NCI-H1436 treated with DMSO at 0.1 percent for 48 hours (cell line): ENCODE results near the gene OR51B4.
"Not testable (repeated sequence)": the region's sequence is repeated elsewhere in the genome, so short reads cannot be mapped to it uniquely, and the experiment has no call there.

ENCODE experiments used
- DNase-seq: peaks from one replicate; lab custom pipeline; 2025; lab: John Stamatoyannopoulos, UW

Gene OR51B4

GRCh38 chr11:5301846-5302245, at the start of gene OR51B4:
TSS of gene OR51B4 (minus strand) at chr11:5301946. CDS start at chr11:5301946, 0 bp downstream.
- DNase-seq, result no peak

GRCh38 chr11:5351208-5351607, 49.5 kb upstream of the OR51B4 start, which contains the start of gene OR51B6:
TSS of gene OR51B6 (plus strand) at chr11:5351508. CDS start at chr11:5351508, 0 bp downstream.
- no peak for DNase-seq

GRCh38 chr11:5349550-5349949, 47.8 kb upstream of the OR51B4 start:
- DNase-seq, result no peak

GRCh38 chr11:5348551-5349194, 46.9 kb upstream of the OR51B4 start:
- DNase-seq, result no peak

- DNase-seq, result no peak
Observed at GRCh38 chr11:5345831-5346230, 44.1 kb upstream of the OR51B4 start.

- DNase-seq, result no peak
Observed at GRCh38 chr11:5343474-5344335, 42.0 kb upstream of the OR51B4 start, which contains the start of gene OR51B5. TSS of gene OR51B5 (minus strand) at chr11:5343524. CDS start at chr11:5343524, 0 bp downstream.

- DNase-seq, result no peak
Observed at GRCh38 chr11:5339771-5340322, 38.1 kb upstream of the OR51B4 start.

- DNase-seq, result not testable (repeated sequence)
Observed at GRCh38 chr11:5337253-5337652, 35.5 kb upstream of the OR51B4 start.

- DNase-seq, result no peak
Observed at GRCh38 chr11:5336331-5336730, 34.6 kb upstream of the OR51B4 start.

GRCh38 chr11:5335170-5335569, 33.4 kb upstream of the OR51B4 start:
- no peak for DNase-seq

GRCh38 chr11:5324197-5324596, 22.5 kb upstream of the OR51B4 start, which contains the start of gene OR51B2:
TSS of gene OR51B2 (minus strand) at chr11:5324297. CDS start at chr11:5324297, 0 bp downstream.
- DNase-seq, result no peak

GRCh38 chr11:5317292-5317691, 15.5 kb upstream of the OR51B4 start:
- no peak for DNase-seq

GRCh38 chr11:5313326-5314023, 11.7 kb upstream of the OR51B4 start:
- DNase-seq, result not testable (repeated sequence)

- DNase-seq, result no peak
Observed at GRCh38 chr11:5310423-5310822, 8.7 kb upstream of the OR51B4 start.

- DNase-seq, result no peak
Observed at GRCh38 chr11:5307256-5308019, 5.7 kb upstream of the OR51B4 start.

- no peak for DNase-seq
Observed at GRCh38 chr11:5304046-5304445, 2.3 kb upstream of the OR51B4 start.

GRCh38 chr11:5303626-5304025, 1.9 kb upstream of the OR51B4 start:
- no peak for DNase-seq

- no peak for DNase-seq
Observed at GRCh38 chr11:5300251-5300650, 1.5 kb downstream of the OR51B4 start.

- DNase-seq, result no peak
Observed at GRCh38 chr11:5298451-5298850, 3.3 kb downstream of the OR51B4 start.

- no peak for DNase-seq
Observed at GRCh38 chr11:5297721-5298323, 3.9 kb downstream of the OR51B4 start.
